Prostate gland (tissue), 2 donors: Measurements from ENCODE around the gene TRPV4.

ENCODE experiments used
- CTCF ChIP-seq, 4 experiments: fragments of 200-600 bp in 2 of 4; fragments of 450-650 bp in 2 of 4; sonication (generic) in 2 of 4; IDR thresholded peaks; 1 replicate in 3 of 4; 2 replicates in 1 of 4; pipeline ENCODE4 v1.5.1; 2016 to 2019; ENCODE audit warnings: antibody characterized with exemption in 4 of 4, mild to moderate bottlenecking in 2 of 4, moderate library complexity in 2 of 4
- POLR2A ChIP-seq: fragments of 450-650 bp; IDR thresholded peaks from one replicate; pipeline ENCODE4 v1.6.1; 2016; ENCODE audit warnings: antibody characterized with exemption, mild to moderate bottlenecking

- TF ChIP-seq CTCF (IDR thresholded peaks at IDR 0.05), result no peak
- no peak for TF ChIP-seq POLR2A
Observed at GRCh38 chr12:109783965-109784244, 49.3 kb downstream of the TRPV4 start.
